Stimulated activated CD4-positive, alpha-beta T cell treated with anti-CD3 and anti-CD28 coated beads, TNF-alpha, amount 100 ng/mL, for 4 hours (primary cell): ENCODE data around the gene SMIM10L1.

Experiments used
- DNase-seq, 3 experiments: peaks; one replicate each; pipeline ENCODE4 v3.0.0-alpha.2; 2020; ENCODE audit warnings: low read depth in 3 of 3

The SMIM10L1 gene

DNA sequence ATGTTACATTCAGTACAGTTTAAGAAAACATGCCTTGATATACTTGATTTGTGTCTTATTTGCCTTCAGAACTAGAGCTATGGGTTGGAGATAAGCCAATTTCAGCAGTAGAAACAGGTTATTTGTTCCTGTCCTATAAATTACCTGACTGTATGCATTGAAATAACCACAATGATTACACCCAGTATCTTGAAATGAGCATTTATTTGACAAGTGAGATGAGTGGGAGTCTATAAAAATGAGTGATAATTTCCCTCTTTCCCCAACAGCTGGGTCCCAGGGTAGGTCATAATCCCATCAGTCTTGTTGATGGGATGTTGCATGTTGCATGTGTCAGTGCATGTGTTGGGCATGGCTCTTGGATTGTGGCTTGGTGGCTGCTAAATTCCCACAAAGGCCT is 12.0 kb downstream of the SMIM10L1 start:
- no peak for DNase-seq

DNA sequence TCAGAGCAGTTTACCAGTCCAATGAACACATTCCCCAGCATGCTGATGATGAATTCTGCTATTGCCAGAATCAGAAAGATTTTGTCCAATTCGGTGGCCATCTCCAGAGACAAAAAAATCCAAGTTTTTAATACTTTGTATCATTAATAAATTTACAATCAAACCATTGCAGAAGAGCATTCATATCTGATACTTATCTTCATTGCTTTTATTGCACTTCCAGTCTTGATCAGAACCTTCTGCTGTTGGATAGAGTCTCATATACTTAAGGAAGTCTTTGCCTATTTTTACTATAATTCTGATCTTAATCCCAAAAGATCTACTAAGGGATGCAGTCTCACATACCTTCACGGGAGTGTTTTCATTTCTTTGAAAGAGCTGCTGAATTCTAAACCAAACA is 15.8 kb downstream of the SMIM10L1 start, which contains the start of gene TAS2R42:
TSS of gene TAS2R42 (minus strand) at position 101 of the 400 bp plus-strand sequence. CDS start at position 101, 0 bp downstream.
- DNase-seq = no peak

DNA sequence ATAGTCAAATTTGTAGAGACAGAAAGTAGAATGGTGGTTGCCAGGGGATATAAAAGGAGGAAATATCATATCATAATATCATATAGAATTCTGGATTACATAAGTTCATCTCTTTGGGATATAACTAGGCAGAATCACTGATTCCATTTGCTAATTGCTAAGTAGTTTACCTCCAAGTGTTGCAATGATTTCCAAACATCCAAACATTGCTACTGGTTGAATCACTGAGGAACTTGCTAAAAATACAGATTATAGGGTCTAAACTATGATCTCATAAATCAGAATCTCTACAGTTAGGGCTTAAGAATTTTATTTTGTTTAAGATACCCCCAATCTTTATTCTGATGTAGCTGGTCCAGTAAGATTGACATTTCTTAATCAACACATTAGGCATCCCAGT is 31.8 kb downstream of the SMIM10L1 start:
- no peak for DNase-seq

DNA sequence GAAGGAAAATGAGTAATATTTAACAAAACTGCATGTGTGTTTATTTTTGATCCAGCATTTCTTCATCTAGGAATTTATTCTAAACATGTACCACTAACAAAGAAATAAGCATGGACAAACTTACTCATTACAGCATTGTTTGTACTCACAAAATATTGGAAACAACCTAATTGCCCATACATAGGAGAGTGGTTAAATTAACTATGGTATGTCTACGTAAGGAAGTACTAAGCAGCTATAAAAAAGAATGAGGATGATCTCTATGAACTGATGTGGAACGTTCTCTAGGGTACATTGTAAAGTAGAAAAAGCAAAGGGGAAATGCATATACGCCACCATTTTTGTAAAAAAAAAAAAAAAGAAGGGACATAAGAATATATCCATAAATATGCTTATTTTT is 33.2 kb downstream of the SMIM10L1 start:
- no peak for DNase-seq

DNA sequence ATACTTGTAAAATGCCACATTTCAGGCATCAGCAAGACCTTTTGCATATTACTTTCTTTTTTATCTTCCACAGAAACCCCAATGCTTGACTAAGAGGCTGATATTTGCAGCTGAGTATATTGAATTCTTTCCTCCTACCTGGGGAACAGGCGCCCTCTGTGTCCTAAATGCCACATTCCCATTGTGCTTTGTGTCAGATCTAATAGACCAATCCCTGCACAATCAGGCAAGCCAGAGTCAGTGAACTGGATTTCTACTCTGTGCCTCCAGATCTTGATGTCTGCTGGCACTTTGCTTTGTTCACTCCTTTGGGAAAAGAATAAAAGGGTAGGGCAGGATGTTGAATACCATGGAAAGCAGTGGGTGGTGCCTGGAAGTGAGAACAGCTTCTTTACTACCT is 38.1 kb downstream of the SMIM10L1 start:
- no peak for DNase-seq
